Psoas muscle (tissue), 8 donors: ENCODE measurements around the gene CTBP2. TPM values are rescaled to one million over a fixed set of nuclear protein-coding genes. Genes with fewer than 3 reads are reported as not detected.

Source experiments
- ATAC-seq, 4 donors: fragments of 200-7000 bp; cut with Tn5 transposase; one replicate each; pipeline ENCODE4 v1.9.1; 2020; ENCODE audit warnings: moderate library complexity in 3 of 4, mild to moderate bottlenecking in 2 of 4
- DNase-seq, 2 donors: peaks; one replicate each; pipeline ENCODE4 v3.0.0-alpha.2; 2020
- H3K27ac ChIP-seq: fragments of 200-600 bp; one replicate; pipeline ENCODE4 v1.8.0; 2022
- H3K27me3 ChIP-seq, 3 donors: fragments of 200-600 bp in 1 of 3; one replicate each; pipeline versions ENCODE4 v1.6.1 to v1.8.0; 2013 to 2022; ENCODE audit warnings: low read length in 2 of 3, mild to moderate bottlenecking in 2 of 3, moderate library complexity in 1 of 3; ENCODE audit not compliant: insufficient read depth in 3 of 3
- H3K36me3 ChIP-seq, 2 donors: fragments of 200-600 bp in 1 of 2; one replicate each; pipeline versions ENCODE4 v1.6.1 to v1.8.0; 2013 to 2022; ENCODE audit warnings: low read depth in 1 of 2, mild to moderate bottlenecking in 1 of 2, moderate library complexity in 1 of 2; ENCODE audit not compliant: insufficient read depth in 1 of 2
- H3K4me1 ChIP-seq: fragments of 200-600 bp; one replicate; pipeline ENCODE4 v1.8.0; 2022
- H3K4me3 ChIP-seq: fragments of 200-600 bp; one replicate; pipeline ENCODE4 v1.8.0; 2022; ENCODE audit warnings: mild to moderate bottlenecking
- H3K9me3 ChIP-seq: fragments of 200-600 bp; one replicate; pipeline ENCODE4 v1.8.0; 2022
- WGBS, 3 donors: extraction: QIAGEN DNeasy Blood & Tissue Kit; methylation state at CpG; one replicate each; pipeline versions ENCODE4 v1.1.6 to v1.1.7; 2013; 5-methylcytosine and 5-hydroxymethylcytosine counted together
- intact Hi-C, 2 donors: fragments of 100-400 bp; cut with DNase I; formaldehyde crosslinking; loops; one replicate each; pipeline versions ENCODE4 v1.11.0 to v1.14.2; 2022
- polyA plus RNA-seq, 3 donors: library from polyadenylated mRNA; stranded (reverse); fragments of 200-250 nt; gene quantifications; one replicate each; pipeline ENCODE4 v1.2.3, GENCODE V29; 2013
- total RNA-seq, 4 donors: library from RNA; stranded (reverse); fragmentation: NEBNext Ultra II Directional in 2 of 4; extraction: Animal tissue kit (Norgen Biotek cat#: 25700) in 2 of 4; gene quantifications; one replicate each; pipeline versions ENCODE4 v1.2.1 to v1.2.4, GENCODE V29; 2021 to 2023
- TF ChIP-seq, protein P1 (sequence below): fragments of 200-600 bp; IDR thresholded peaks from one replicate; pipeline ENCODE4 v1.8.0; 2022; ENCODE audit warnings: antibody characterized with exemption
- donor health status: healthy with polysubstance abuse.
- donor health status: DM: no; HTN: no; CAD: no; lungs with moderate emphysema.
- donor health status: Bipolar disorder and iron deficiency.
- donor health status: healthy.
- donor health status: DM: yes; HTN: yes; CAD: no.
- donor health status: DM: no; HTN: no; CAD: no.
- donor health status: DM: no; HTN: no; CAD: no.
- donor health status: DM: yes; HTN: yes; CAD: no.

CTBP2 gene
- total and polyA plus RNA-seq, 7 donors: 14.7 to 49.8 (median 33.0) TPM

DNA sequence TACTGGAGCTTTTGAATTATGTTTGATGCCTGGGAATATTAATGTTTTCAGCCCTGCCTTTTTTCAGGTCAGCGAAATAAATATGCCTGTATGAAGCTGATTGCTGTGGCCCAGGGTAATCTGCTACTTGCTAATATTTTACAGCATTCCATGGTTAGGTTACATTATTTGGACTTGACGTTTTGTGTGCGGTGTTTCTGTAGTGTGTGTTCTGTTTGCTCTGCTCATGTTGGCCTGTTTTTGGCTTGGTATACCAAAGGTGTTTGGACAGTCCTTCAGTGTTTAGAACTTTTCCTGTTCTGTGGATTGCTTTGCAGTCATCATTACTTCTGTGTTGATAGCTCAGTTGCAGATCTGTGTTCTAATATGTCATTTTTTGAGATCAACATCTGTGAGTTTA, 206.9 kb downstream of the CTBP2 start:
- Histone ChIP-seq H3K27me3 (no peaks in the 10 kb centered on the region), H3K9me3 (no peaks in the 10 kb centered on the region), H3K4me3 (no peak overlapping the region), H3K27ac (no peak overlapping the region), H3K36me3 (peaks cover 0 to 2% of the 10 kb centered on the region in 2 donors), H3K4me1 (peaks cover 66% of the 10 kb centered on the region)
- ATAC-seq (no peak), DNase-seq (no peak)
- WGBS, 3 donors: 65 to 87% (median 71%) methylated on average over 3 of the region's 3 CpGs
- intact Hi-C loops: no loop called here
- TF ChIP-seq, protein P1, sequence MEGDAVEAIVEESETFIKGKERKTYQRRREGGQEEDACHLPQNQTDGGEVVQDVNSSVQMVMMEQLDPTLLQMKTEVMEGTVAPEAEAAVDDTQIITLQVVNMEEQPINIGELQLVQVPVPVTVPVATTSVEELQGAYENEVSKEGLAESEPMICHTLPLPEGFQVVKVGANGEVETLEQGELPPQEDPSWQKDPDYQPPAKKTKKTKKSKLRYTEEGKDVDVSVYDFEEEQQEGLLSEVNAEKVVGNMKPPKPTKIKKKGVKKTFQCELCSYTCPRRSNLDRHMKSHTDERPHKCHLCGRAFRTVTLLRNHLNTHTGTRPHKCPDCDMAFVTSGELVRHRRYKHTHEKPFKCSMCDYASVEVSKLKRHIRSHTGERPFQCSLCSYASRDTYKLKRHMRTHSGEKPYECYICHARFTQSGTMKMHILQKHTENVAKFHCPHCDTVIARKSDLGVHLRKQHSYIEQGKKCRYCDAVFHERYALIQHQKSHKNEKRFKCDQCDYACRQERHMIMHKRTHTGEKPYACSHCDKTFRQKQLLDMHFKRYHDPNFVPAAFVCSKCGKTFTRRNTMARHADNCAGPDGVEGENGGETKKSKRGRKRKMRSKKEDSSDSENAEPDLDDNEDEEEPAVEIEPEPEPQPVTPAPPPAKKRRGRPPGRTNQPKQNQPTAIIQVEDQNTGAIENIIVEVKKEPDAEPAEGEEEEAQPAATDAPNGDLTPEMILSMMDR: no peak

DNA sequence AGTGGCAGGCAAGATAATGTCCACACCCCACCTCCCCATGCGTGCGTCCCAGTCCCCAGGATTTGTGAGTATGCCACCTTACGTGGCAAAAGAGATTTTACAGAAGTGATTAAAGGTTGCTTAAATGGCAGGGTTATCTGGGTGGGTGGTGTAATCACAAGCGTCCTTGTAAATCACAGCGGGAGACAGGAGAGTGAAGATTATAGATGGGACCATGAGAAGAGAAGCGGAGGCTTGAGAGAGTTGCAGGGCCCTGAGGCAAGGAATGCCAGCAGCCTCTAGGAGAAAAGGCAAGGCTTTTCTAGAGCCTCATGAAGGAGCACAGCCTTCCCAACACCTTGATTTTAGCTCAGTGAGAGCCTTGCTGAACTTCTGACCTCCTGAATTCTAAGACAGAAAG, 208.2 kb downstream of the CTBP2 start:
- WGBS, 3 donors: 95 to 97% (median 95%) methylated on average over 6 of the region's 6 CpGs
- ATAC-seq: no peak
- Histone ChIP-seq H3K4me3 (no peak overlapping the region), H3K4me1 (peaks cover 66% of the 10 kb centered on the region), H3K9me3 (no peaks in the 10 kb centered on the region), H3K36me3 (peaks cover 0 to 2% of the 10 kb centered on the region in 2 donors), H3K27ac (no peak overlapping the region), H3K27me3 (no peaks in the 10 kb centered on the region)
- intact Hi-C loops: no loop called here
- DNase-seq: no peak
- TF ChIP-seq, protein P1: no peak

DNA sequence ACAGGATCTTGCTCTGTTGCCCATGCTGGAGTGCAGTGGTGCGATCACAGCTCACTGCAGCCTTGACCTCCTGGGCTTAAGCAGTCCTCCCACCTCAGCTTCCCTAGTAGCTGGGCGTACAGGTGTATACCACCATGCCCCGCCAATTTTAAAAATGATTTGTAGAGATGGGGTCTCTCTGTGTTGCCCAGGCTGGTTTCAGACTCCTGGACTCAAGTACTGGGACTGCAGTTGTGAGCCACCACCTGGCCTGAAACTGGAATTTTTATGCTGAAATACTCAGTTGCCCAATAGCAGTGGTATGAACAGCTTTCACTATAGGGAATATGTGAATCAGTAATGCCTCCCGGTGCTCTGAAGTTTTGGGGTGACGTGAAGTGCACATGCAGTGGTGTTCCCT, 210.8 kb downstream of the CTBP2 start:
- DNase-seq: no peak
- H3K36me3 ChIP-seq: peaks cover 0 to 2% of the 10 kb centered on the region in 2 donors
- H3K9me3 ChIP-seq: no peaks in the 10 kb centered on the region
- H3K27me3 ChIP-seq: no peaks in the 10 kb centered on the region
- intact Hi-C loops: no loop called here
- 94 to 98% (median 97%) methylated on average over 5 of the region's 5 CpGs for whole genome bisulfite sequencing, 3 donors
- no peak overlapping the region for H3K27ac ChIP-seq
- TF ChIP-seq, protein P1: no peak
- peaks cover 66% of the 10 kb centered on the region for H3K4me1 ChIP-seq
- peak in 2 of 4 donors; percentile 28 to 40 for ATAC-seq
- no peak overlapping the region for H3K4me3 ChIP-seq

DNA sequence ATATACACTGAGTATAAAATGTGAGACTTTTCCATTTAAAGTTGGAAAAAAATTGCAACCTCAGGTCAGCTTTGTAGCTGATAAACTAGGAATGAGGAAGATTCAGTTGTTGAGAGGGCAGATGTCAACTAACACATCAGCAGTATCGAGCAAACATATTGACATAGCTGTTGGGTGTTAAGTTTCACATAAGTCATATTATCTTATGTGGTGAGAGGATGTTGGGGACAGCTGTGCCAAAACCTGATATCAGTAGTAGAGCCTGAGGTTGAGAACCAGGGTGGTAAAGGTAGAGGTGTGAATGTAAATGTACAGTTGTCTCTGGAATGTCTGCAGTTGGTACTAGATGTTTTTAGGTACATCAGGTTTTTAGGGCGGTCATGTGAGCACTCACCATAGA, 213.4 kb downstream of the CTBP2 start:
- H3K4me3 ChIP-seq: peak overlapping the region; percentile 20
- intact Hi-C loops: no loop called here
- TF ChIP-seq, protein P1: no peak
- no peaks in the 10 kb centered on the region for H3K27me3 ChIP-seq
- H3K36me3 ChIP-seq: peaks cover 0 to 2% of the 10 kb centered on the region in 2 donors
- H3K9me3 ChIP-seq: no peaks in the 10 kb centered on the region
- peaks cover 84% of the 10 kb centered on the region for H3K4me1 ChIP-seq
- peak overlapping the region; percentile 86 for H3K27ac ChIP-seq
- 50 to 69% (median 54%) methylated on average over 2 of the region's 2 CpGs for WGBS, 3 donors
- peak in 2 of 4 donors; percentile 30 to 31 for ATAC-seq
- DNase-seq: no peak

DNA sequence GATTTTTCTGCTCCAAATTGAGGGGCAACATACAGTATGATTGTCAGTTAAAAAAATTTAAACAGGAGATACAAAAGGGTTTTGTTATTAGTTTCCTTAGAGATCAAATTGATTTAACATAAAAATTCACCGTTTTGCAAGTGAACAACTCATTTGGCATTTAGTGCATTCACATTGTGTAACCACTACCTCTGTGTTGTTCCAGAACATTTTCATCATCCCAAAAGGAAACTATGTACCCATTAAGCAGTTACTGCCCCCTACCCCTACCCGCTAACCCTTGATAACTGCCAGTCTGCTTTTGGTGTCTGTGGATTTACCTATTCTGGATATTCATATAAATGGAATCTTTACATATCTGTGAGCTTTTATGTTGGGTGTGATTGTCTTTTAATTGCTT, 215.4 kb downstream of the CTBP2 start:
- TF ChIP-seq, protein P1: no peak
- ATAC-seq (peak in 1 of 4 donors; percentile 33), DNase-seq (no peak)
- Histone ChIP-seq H3K9me3 (no peaks in the 10 kb centered on the region), H3K4me1 (peaks cover 91% of the 10 kb centered on the region), H3K27me3 (no peaks in the 10 kb centered on the region), H3K27ac (peak overlapping the region; percentile 86), H3K4me3 (peak overlapping the region; percentile 5), H3K36me3 (peaks cover 0 to 2% of the 10 kb centered on the region in 2 donors)
- WGBS, 3 donors: 59 to 65% (median 60%) methylated on average over 2 of the region's 2 CpGs
- intact Hi-C loops: no loop called here
